OCI-LY1 (cell line): Measurements from ENCODE around the gene METTL2B.

Experiments
- CTCF ChIP-seq: fragments of 200-600 bp; sonication (generic), shearing (Covaris generic); IDR thresholded peaks from 2 replicates; pipeline ENCODE4 v1.5.1; 2017; ENCODE audit warnings: mild to moderate bottlenecking, antibody characterized with exemption, low read length, moderate library complexity, mixed read lengths
- EZH2 ChIP-seq: fragments of 200-600 bp; sonication (generic), shearing (Covaris generic); IDR thresholded peaks from 2 replicates; pipeline ENCODE4 v1.8.0; 2017; ENCODE audit warnings: borderline replicate concordance, mixed run types, mild to moderate bottlenecking, antibody characterized with exemption, low read length, moderate library complexity, mixed read lengths

DNA sequence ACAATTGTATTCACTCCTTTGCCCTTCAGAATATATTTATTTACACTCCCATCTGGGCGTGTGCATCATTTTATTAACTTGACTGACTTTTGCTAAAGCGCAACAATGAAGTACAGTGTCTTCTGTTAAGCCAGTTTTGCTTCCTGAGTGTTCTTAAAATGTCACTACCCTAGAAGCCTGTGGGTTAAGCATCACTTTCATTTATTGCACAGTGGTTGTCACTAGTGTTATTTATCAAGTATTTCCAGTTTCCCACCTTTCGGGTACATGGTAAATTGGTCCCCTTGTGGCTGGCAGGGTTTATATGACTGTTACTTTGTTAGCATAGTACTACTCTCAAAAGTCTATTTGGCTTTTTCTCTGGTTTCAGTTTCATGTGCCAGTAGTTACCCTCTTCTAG lies 17.6 kb upstream of the METTL2B start:
- TF ChIP-seq CTCF (no peak), EZH2 (no peak)
